HG02642 (cell line): ENCODE data around the gene MCFD2.

Experiments used
- ATAC-seq: cut with Tn5 transposase; IDR thresholded peaks from one replicate; pipeline ENCODE4 v1.9.1; 2021; ENCODE audit warnings: mild to moderate bottlenecking; ENCODE audit not compliant: unreplicated experiment, poor library complexity

The MCFD2 gene

GRCh38 chr2:46854260-46854659, 61.3 kb downstream of the MCFD2 start:
- no peak for ATAC-seq

GRCh38 chr2:46852598-46852997, 63.0 kb downstream of the MCFD2 start:
- ATAC-seq = no peak

GRCh38 chr2:46852124-46852523, 63.5 kb downstream of the MCFD2 start:
- ATAC-seq = no peak
